GM12878 (cell line): ENCODE results near the gene RSPO3. TPM values are rescaled to one million over a fixed set of nuclear protein-coding genes. Genes with fewer than 3 reads are reported as not detected.

Experiments used
- ATAC-seq: fragments of 200-7000 bp; cut with Tn5 transposase; 3 replicates; pipeline ENCODE4 v1.9.1; 2020; ENCODE audit warnings: mild to moderate bottlenecking, moderate library complexity
- BruUV-seq: library from RNA; stranded (reverse); fragments of 400-500 nt; replicated peaks from 2 replicates; lab custom pipeline; 2021; lab: Mats Ljungman, UMichigan
- CTCF ChIA-PET: fragments of 300-600 bp; sonication (Branson Sonifier 250); formaldehyde crosslinking; extraction: SDS; loops from one replicate; lab custom pipeline; 2021; ENCODE audit warnings: inconsistent platforms; lab: Yijun Ruan, JAX
- POLR2A ChIA-PET: fragments of 350-600 bp; formaldehyde crosslinking; extraction: SDS; loops from one replicate; lab custom pipeline; 2021; ENCODE audit warnings: inconsistent platforms; lab: Charles Lee
- RAD21 ChIA-PET: fragments of 300-600 bp; sonication (Branson Sonifier 250); formaldehyde crosslinking; loops from one replicate; lab custom pipeline; 2023; ENCODE audit warnings: antibody characterized with exemption; ENCODE audit not compliant: unreplicated experiment; lab: Charles Lee
- SMC1A ChIA-PET: fragments of 300-600 bp; sonication (Branson Sonifier 250); formaldehyde crosslinking; loops from one replicate; lab custom pipeline; 2023; ENCODE audit not compliant: unreplicated experiment, uncharacterized antibody; lab: Charles Lee
- DNase-seq: peaks from one replicate; pipeline ENCODE4 v3.0.0-alpha.2; 2011; ENCODE audit warnings: low read depth, low spot score
- FAIRE-seq: peaks from 3 replicates; lab custom pipeline; 2011; peaks lifted over from hg19 to GRCh38; lab: Jason Lieb, UNC
- H2AFZ ChIP-seq: 2 replicates; pipeline ENCODE4 v1.6.0; 2011; ENCODE audit warnings: low read depth, low read length, control low read depth; ENCODE audit not compliant: control insufficient read depth
- H3K27ac ChIP-seq: 2 replicates; pipeline ENCODE4 v1.5.1; 2011; ENCODE audit warnings: control low read depth; ENCODE audit not compliant: control insufficient read depth, insufficient read depth
- H3K27me3 ChIP-seq, 2 experiments: replicated peaks in 1 of 2; 2 replicates each; pipeline versions ENCODE4 v1.6.0 to v1.6.1; 2011; ENCODE audit warnings: low read length in 1 of 2; ENCODE audit not compliant: control insufficient read depth in 2 of 2, insufficient read depth in 2 of 2
- H3K36me3 ChIP-seq, 2 experiments: 2 replicates each; pipeline ENCODE4 v1.5.1; 2011; ENCODE audit warnings: low read length in 1 of 2; ENCODE audit not compliant: control insufficient read depth in 2 of 2, insufficient read depth in 2 of 2
- H3K4me1 ChIP-seq: 2 replicates; pipeline ENCODE4 v1.6.1; 2011; ENCODE audit warnings: mild to moderate bottlenecking, low read length, moderate library complexity, mixed read lengths; ENCODE audit not compliant: control insufficient read depth, insufficient read depth
- H3K4me2 ChIP-seq: 2 replicates; pipeline ENCODE4 v1.6.0; 2011; ENCODE audit warnings: control low read depth; ENCODE audit not compliant: control insufficient read depth, insufficient read depth
- H3K4me3 ChIP-seq: fragments of 200-600 bp; sonication (generic); 2 replicates; pipeline ENCODE4 v1.5.1; 2016
- H3K79me2 ChIP-seq: 2 replicates; pipeline ENCODE4 v1.6.0; 2011; ENCODE audit warnings: low read length; ENCODE audit not compliant: control insufficient read depth, insufficient read depth
- H3K9ac ChIP-seq: 2 replicates; pipeline ENCODE4 v1.8.0; 2011; ENCODE audit warnings: low read length, control low read depth, mixed read lengths; ENCODE audit not compliant: control insufficient read depth, insufficient read depth
- H3K9me3 ChIP-seq: replicated peaks from 3 replicates; pipeline ENCODE4 v1.5.1; 2011; ENCODE audit warnings: mild to moderate bottlenecking, low read length; ENCODE audit not compliant: control insufficient read depth, insufficient read depth
- H4K20me1 ChIP-seq: 2 replicates; pipeline ENCODE4 v1.6.0; 2011; ENCODE audit not compliant: control insufficient read depth, insufficient read depth
- BCL3 ChIP-seq: IDR thresholded peaks from 2 replicates; pipeline ENCODE4 v1.6.1; 2011; ENCODE audit warnings: borderline replicate concordance, low read depth, mild to moderate bottlenecking, moderate library complexity, low read length; ENCODE audit not compliant: insufficient read depth, poor library complexity, severe bottlenecking
- BMI1 ChIP-seq: fragments of 450-650 bp; IDR thresholded peaks from 2 replicates; pipeline ENCODE4 v1.6.1; 2016; ENCODE audit warnings: mild to moderate bottlenecking, moderate library complexity, borderline replicate concordance
- BRCA1 ChIP-seq: IDR thresholded peaks from 2 replicates; pipeline ENCODE4 v1.6.1; 2011; ENCODE audit warnings: low read depth, low read length, improper control_type of control experiment
- CHD1 ChIP-seq: IDR thresholded peaks from 2 replicates; pipeline ENCODE4 v1.6.1; 2012; ENCODE audit warnings: low read depth, low read length, improper control_type of control experiment
- CHD2 ChIP-seq: IDR thresholded peaks from 2 replicates; pipeline ENCODE4 v1.6.1; 2011; ENCODE audit warnings: low read depth, low read length, improper control_type of control experiment, borderline replicate concordance
- CREM ChIP-seq: IDR thresholded peaks from 2 replicates; pipeline ENCODE4 v1.6.1; 2014; ENCODE audit warnings: antibody characterized with exemption, low read depth
- HDAC6 ChIP-seq: fragments of 200-600 bp; sonication (generic); IDR thresholded peaks from one replicate; pipeline ENCODE4 v1.8.0; 2017; ENCODE audit warnings: antibody characterized with exemption; ENCODE audit not compliant: unreplicated experiment
- MTA2 ChIP-seq: fragments of 450-650 bp; IDR thresholded peaks from 2 replicates; pipeline ENCODE4 v1.6.1; 2016; ENCODE audit warnings: low read depth, mild to moderate bottlenecking, moderate library complexity
- PRDM15 ChIP-seq: fragments of 450-650 bp; formaldehyde crosslinking; IDR thresholded peaks from 2 replicates; pipeline ENCODE4 v1.4.0; 2020; ENCODE audit warnings: mild to moderate bottlenecking, moderate library complexity
- SKIL ChIP-seq: fragments of 450-650 bp; IDR thresholded peaks from 2 replicates; pipeline ENCODE4 v1.6.1; 2017; ENCODE audit warnings: mild to moderate bottlenecking, low read depth, inconsistent platforms; ENCODE audit not compliant: poor library complexity, severe bottlenecking
- SPI1 ChIP-seq: IDR thresholded peaks from 2 replicates; pipeline ENCODE4 v1.6.1; 2011; ENCODE audit warnings: low read depth, mild to moderate bottlenecking, low read length, moderate library complexity, borderline replicate concordance; ENCODE audit not compliant: insufficient read depth
- STAT1 ChIP-seq: fragments of 450-650 bp; conservative IDR thresholded peaks from 2 replicates; pipeline ENCODE4 v1.6.1; 2014; ENCODE audit warnings: antibody characterized with exemption, mild to moderate bottlenecking
- TCF12 ChIP-seq: IDR thresholded peaks from 2 replicates; pipeline ENCODE4 v1.6.1; 2011; ENCODE audit warnings: low read depth, mild to moderate bottlenecking, low read length
- ZBTB4 ChIP-seq: fragments of 450-650 bp; formaldehyde crosslinking; IDR thresholded peaks from 2 replicates; pipeline ENCODE4 v1.4.0; 2022; ENCODE audit warnings: mild to moderate bottlenecking, moderate library complexity
- ZNF384 ChIP-seq: IDR thresholded peaks from 2 replicates; pipeline ENCODE4 v1.6.1; 2012; ENCODE audit warnings: low read depth, mild to moderate bottlenecking, low read length, improper control_type of control experiment, borderline replicate concordance
- in situ Hi-C: fragments of 300-500 bp; cut with MboI; formaldehyde crosslinking; loops from 9 replicates; pipeline ENCODE4 v1.14.3; 2018; ENCODE audit warnings: mixed read lengths
- intact Hi-C: fragments of 100-400 bp; cut with micrococcal nuclease; formaldehyde crosslinking; loops from one replicate; pipeline ENCODE4 v1.14.2; 2022; ENCODE audit not compliant: unreplicated experiment
- polyA plus RNA-seq, 11 experiments: library from polyadenylated mRNA; depleted of rRNA in 4 of 11; unstranded in 6 of 11; stranded (reverse) in 5 of 11; fragments of >200 nt; fragmentation: Nextera tagmentation in 4 of 11; fragmentation: Illumina TruSeq in 1 of 11; extraction: Ambion mirVana in 4 of 11; extraction: Trizol in 1 of 11; gene quantifications; 1 replicate in 1 of 11; 2 replicates in 10 of 11; pipeline versions ENCODE4 v1.2.1 to v1.2.3, GENCODE V29; 2011 to 2016; ENCODE audit warnings: inconsistent platforms in 2 of 11, missing spikeins in 2 of 11, low read depth in 1 of 11
- total RNA-seq, 4 experiments: library from RNA; depleted of rRNA in 3 of 4; stranded (reverse); fragments of >200 nt in 3 of 4; fragmentation: Illumina TruSeq in 1 of 4; extraction: Trizol in 1 of 4; gene quantifications; 2 replicates each; pipeline versions ENCODE4 v1.2.1 to v1.2.3, GENCODE V29; 2013 to 2021

Gene RSPO3
- total and polyA plus RNA-seq, 10 of the 15 experiments (the other 5 are each of a cell fraction or from before 2014, with no cell fraction given) = 0.16 TPM; not detected in 9

- intact Hi-C loops (loop anchor here (5.0 kb wide), 2 partner anchors 1092 to 1812 kb away; no protein-coding TSS in a partner anchor), in situ Hi-C loops (loop anchor here (5.0 to 25.0 kb wide), 3 partner anchors 322 to 1362 kb away; no protein-coding TSS in a partner anchor)
- no peak overlapping the region for H2AFZ ChIP-seq
- TF ChIP-seq ZBTB4 (CRISPR knock-in tag) = no peak
- no peak for TF ChIP-seq SPI1
- no peak for TF ChIP-seq BCL3
- TF ChIP-seq BMI1 = no peak
- no peak for TF ChIP-seq SKIL
- no peak for TF ChIP-seq CHD1
- TF ChIP-seq BRCA1 = no peak
- TF ChIP-seq STAT1 = no peak
- no peak for TF ChIP-seq TCF12
- no peak for TF ChIP-seq CREM
- TF ChIP-seq MTA2 = no peak
- no peak for TF ChIP-seq PRDM15 (CRISPR knock-in tag)
- TF ChIP-seq HDAC6 = no peak
- no peak for TF ChIP-seq CHD2
- TF ChIP-seq ZNF384 = no peak
- H3K9me3 ChIP-seq = no peaks in the 10 kb centered on the region
- no peak overlapping the region for H3K27ac ChIP-seq
- DNase-seq (no peak), ATAC-seq (no peak), FAIRE-seq (no peak)
- ChIA-PET RAD21 (no interaction called here), POLR2A (no interaction called here), SMC1A (no interaction called here), CTCF (no interaction called here)
- peaks cover 7 to 17% of the 10 kb centered on the region in 2 experiments for H3K27me3 ChIP-seq
- no peak overlapping the region for H3K4me3 ChIP-seq
- no peak overlapping the region for H3K4me2 ChIP-seq
- no peak overlapping the region for H3K9ac ChIP-seq
- peaks cover 5% of the 10 kb centered on the region for H3K4me1 ChIP-seq
- no peaks in the 10 kb centered on the region for H4K20me1 ChIP-seq
- H3K36me3 ChIP-seq = no peaks in the 10 kb centered on the region
- BruUV-seq = no TSS peak
- no peaks in the 10 kb centered on the region for H3K79me2 ChIP-seq
Measured at GRCh38 chr6:127124172-127124571, 5.7 kb downstream of the RSPO3 start.
